Peyer's patch (tissue), 4 donors: Measurements from ENCODE around the gene FKBP8. TPM values are rescaled to one million over a fixed set of nuclear protein-coding genes. Genes with fewer than 3 reads are reported as not detected.
A peak's percentile ranks its signal among the peaks of the same experiment; 100 is the strongest.

Source experiments
- DNase-seq, 3 donors: peaks; one replicate each; pipeline ENCODE4 v3.0.0-alpha.2; 2017 to 2019
- H3K27ac ChIP-seq, 4 donors: fragments of 200-600 bp; sonication (generic); one replicate each; pipeline ENCODE4 v1.5.1; 2016 to 2019
- H3K27me3 ChIP-seq, 2 donors: fragments of 200-600 bp; sonication (generic); one replicate each; pipeline ENCODE4 v1.5.1; 2019
- H3K36me3 ChIP-seq, 3 donors: fragments of 200-600 bp; sonication (generic); one replicate each; pipeline ENCODE4 v1.5.1; 2016 to 2019
- H3K4me1 ChIP-seq, 4 donors: fragments of 200-600 bp; sonication (generic); one replicate each; pipeline ENCODE4 v1.5.1; 2016 to 2019
- H3K4me3 ChIP-seq, 4 donors: fragments of 200-600 bp; sonication (generic); 1 replicate in 3 of 4; 2 replicates in 1 of 4; pipeline ENCODE4 v1.5.1; 2016 to 2019; ENCODE audit warnings: mild to moderate bottlenecking in 1 of 4
- H3K9me3 ChIP-seq, 4 donors: fragments of 200-600 bp; sonication (generic); one replicate each; pipeline ENCODE4 v1.5.1; 2016 to 2019; ENCODE audit warnings: mild to moderate bottlenecking in 1 of 4
- CTCF ChIP-seq, 6 experiments: fragments of 450-650 bp in 4 of 6; fragments of 200-600 bp in 2 of 6; sonication (generic) in 1 of 6; IDR thresholded peaks; one replicate each; pipeline ENCODE4 v1.5.1; 2017 to 2019; ENCODE audit warnings: antibody characterized with exemption in 6 of 6, mild to moderate bottlenecking in 3 of 6, moderate library complexity in 1 of 6
- POLR2A ChIP-seq, 2 donors: fragments of 450-650 bp; IDR thresholded peaks; one replicate each; pipeline ENCODE4 v1.5.1; 2017; ENCODE audit warnings: antibody characterized with exemption in 2 of 2, mild to moderate bottlenecking in 2 of 2, moderate library complexity in 2 of 2
- total RNA-seq, 4 donors: library from RNA; depleted of rRNA; stranded (reverse); fragments of >200 nt; gene quantifications; one replicate each; pipeline ENCODE4 v1.1.0, GENCODE V29; 2016

Gene FKBP8
- total RNA-seq, 4 donors from 2014 or later: 231 to 333 (median 264) TPM

- no peak for DNase-seq
- Histone ChIP-seq H3K27me3 (no peaks in the 10 kb centered on the region), H3K36me3 (no peaks in the 10 kb centered on the region), H3K4me1 (peaks cover 4 to 77% (median 24%) of the 10 kb centered on the region in 4 donors), H3K4me3 (no peak overlapping the region), H3K27ac (peak overlapping the region; percentile 54 to 76 (median 68)), H3K9me3 (no peaks in the 10 kb centered on the region)
- TF ChIP-seq CTCF (IDR thresholded peaks at IDR 0.05): no peak
- no peak for TF ChIP-seq POLR2A (IDR thresholded peaks at IDR 0.05)
Measured at GRCh38 chr19:18494267-18494607, 49.1 kb downstream of the FKBP8 start.

DNA sequence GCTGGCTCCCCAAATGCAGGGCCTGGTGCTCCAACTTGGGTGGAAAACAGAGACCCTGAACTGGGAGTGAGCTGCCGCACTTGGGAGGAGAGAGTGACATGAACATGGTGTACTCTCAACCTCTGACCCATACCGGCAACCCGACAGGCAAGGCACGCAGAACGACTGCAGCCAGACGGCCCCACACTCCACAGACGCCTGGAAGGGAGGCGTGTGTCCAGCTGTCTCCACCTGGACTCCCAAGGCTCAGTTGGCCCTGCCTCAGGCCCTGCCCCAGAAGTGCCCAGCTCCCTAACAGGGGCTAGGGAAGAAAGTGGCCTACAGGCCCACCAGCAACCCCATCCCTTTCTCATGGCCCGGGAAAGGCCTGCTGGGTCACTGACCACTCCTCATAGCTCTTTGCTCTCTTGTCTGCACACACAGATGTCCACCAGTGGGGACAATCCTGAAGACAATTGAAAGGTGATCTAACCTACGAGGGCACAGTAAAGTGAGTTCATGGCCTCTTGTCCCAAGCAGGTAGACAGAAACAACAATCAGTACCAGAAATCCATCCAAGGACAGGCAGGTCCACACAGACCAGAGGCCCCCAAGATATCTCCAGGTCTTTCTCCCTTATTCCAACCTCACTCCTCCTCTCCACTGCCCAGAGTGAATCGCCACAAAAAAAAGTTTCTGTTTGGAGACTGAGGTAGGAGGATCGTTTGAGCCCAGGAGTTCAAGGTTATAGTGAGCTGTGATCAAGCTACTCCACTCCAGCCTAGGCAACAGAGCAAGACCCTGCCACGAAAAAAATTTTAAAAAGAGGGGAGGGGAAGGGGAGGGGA is 49.7 kb downstream of the FKBP8 start:
- Histone ChIP-seq H3K36me3 (no peaks in the 10 kb centered on the region), H3K27ac (peak overlapping the region; percentile 54 to 71 (median 68)), H3K4me1 (peaks cover 4 to 77% (median 23%) of the 10 kb centered on the region in 4 donors), H3K4me3 (no peak overlapping the region), H3K9me3 (no peaks in the 10 kb centered on the region), H3K27me3 (no peaks in the 10 kb centered on the region)
- TF ChIP-seq CTCF (IDR thresholded peaks at IDR 0.05) (no peak), POLR2A (IDR thresholded peaks at IDR 0.05) (no peak)
- DNase-seq: no peak

DNA sequence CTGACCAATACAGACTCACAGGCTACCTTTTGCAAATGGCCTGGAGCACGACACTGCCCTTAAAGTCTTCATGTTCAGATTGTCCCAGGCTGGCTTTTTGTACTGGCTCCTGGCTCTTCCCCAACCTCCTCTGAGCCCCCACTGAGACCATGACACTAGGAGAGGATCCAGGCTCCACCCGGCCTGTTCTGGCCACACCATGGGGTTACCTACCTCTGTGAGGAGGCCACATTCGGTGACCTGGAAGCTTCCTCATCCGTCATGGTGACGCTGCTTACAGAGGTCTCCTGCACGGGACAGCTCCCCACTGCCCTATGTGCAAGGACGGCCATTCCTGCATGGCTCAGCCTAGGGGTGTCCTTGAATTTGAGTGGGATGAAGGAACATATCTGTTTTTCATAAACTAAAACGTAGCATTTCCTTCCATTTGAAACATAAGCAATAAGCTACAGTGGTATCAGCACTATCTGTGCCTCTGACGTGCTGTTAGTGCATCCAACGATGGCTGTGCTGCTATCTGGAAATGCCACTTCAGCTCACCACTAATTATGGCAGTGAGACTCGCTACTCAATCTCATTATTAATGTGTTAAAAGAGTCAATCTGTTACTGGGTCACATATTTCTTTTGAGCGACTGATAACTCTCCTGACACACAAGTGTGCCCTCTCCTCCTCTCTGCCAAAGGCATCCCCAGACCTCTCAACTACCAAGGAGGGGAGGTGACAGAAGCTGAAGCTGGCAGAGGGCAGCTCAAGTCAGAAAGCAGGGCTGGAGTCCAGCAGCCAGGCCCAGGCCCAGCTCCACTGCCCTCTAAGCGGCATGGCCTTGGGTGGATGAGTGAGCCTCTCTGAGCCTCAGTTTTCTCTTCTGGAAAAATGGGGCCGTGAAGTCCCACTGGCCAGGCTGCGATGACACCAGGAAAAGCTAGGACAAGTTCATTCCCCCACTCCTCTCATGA is 51.1 kb downstream of the FKBP8 start:
- no peak for DNase-seq
- no peaks in the 10 kb centered on the region for H3K9me3 ChIP-seq
- peaks cover 4 to 78% (median 23%) of the 10 kb centered on the region in 4 donors for H3K4me1 ChIP-seq
- no peaks in the 10 kb centered on the region for H3K36me3 ChIP-seq
- H3K27ac ChIP-seq: peak overlapping the region in 2 of 4 donors; percentile 67 to 71
- TF ChIP-seq POLR2A (IDR thresholded peaks at IDR 0.05) (no peak), CTCF (IDR thresholded peaks at IDR 0.05) (no peak)
- no peak overlapping the region for H3K4me3 ChIP-seq
- H3K27me3 ChIP-seq: no peaks in the 10 kb centered on the region

DNA sequence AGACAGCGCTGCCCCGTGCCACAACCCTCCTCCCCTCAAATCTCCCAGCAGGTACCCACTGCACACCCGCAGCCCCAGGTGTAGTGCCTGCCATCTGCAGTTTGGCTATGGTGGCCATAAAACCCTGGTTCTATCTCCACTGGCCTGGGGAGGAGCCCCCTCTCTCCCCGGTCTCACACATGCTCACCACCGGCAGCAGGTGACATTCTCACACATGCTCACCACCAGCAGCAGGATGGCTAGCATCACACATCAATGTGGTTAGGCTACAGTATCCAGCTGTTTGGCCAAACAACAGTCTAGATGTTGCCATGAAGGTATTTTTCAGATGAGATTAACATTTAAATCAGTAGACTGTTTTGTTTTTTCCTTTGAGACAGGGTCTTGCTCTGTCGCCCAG is 52.6 kb downstream of the FKBP8 start:
- Histone ChIP-seq H3K27me3 (no peaks in the 10 kb centered on the region), H3K36me3 (no peaks in the 10 kb centered on the region), H3K4me3 (no peak overlapping the region), H3K4me1 (peaks cover 3 to 78% (median 21%) of the 10 kb centered on the region in 4 donors), H3K9me3 (no peaks in the 10 kb centered on the region), H3K27ac (no peak overlapping the region)
- TF ChIP-seq POLR2A (IDR thresholded peaks at IDR 0.05) (no peak), CTCF (IDR thresholded peaks at IDR 0.05) (no peak)
- DNase-seq: no peak

- H3K36me3 ChIP-seq: no peaks in the 10 kb centered on the region
- no peaks in the 10 kb centered on the region for H3K9me3 ChIP-seq
- H3K27ac ChIP-seq: no peak overlapping the region
- no peak overlapping the region for H3K4me3 ChIP-seq
- H3K4me1 ChIP-seq: peaks cover 8 to 78% (median 19%) of the 10 kb centered on the region in 4 donors
- DNase-seq: no peak
- H3K27me3 ChIP-seq: no peaks in the 10 kb centered on the region
- TF ChIP-seq CTCF (IDR thresholded peaks at IDR 0.05) (no peak), POLR2A (IDR thresholded peaks at IDR 0.05) (no peak)
Measured at GRCh38 chr19:18489627-18490184, 53.7 kb downstream of the FKBP8 start.
